ENCODE measurements around the gene ALPL. TPM values are rescaled to one million over a fixed set of nuclear protein-coding genes. Genes with fewer than 3 reads are reported as not detected.

Gene ALPL
- total RNA-seq, 1 donor from 2014 or later, result 20.3 TPM

- DNase-seq (ENCODE audit: low spot score), result no peak
- intact Hi-C loops (cut with DNase I), result loop anchor here (5.0 kb wide), 2 partner anchors 80 to 325 kb away; partner anchors contain the start of gene ALPL
Observed at GRCh38 chr1:21587602-21587953, 78.4 kb downstream of the ALPL start.

DNA sequence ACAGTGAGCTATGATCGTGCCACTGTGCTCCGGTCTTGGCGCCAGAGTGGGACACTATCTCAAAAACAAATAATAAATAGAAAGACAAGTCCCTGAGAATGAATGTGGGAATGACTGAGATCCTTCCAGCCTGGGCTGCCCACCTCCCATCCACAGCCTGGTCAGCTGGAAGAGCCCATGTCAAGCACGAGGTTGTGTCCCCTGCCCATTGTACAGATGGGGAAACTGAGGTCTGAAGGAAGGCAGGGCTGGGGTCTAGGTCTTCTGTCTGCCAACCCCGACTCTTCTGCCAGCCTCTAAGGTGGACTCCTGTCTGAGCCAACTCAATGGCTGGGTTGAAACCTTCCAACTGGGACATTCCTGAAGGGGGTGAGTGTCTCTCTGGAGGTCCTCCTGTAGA is 80.4 kb downstream of the ALPL start:
- intact Hi-C loops (cut with DNase I), result loop anchor here (5.0 kb wide), 2 partner anchors 82 to 327 kb away; partner anchors contain the start of gene ALPL
- DNase-seq (ENCODE audit: low spot score), result no peak

- intact Hi-C loops (cut with DNase I), result no loop called here
- DNase-seq (ENCODE audit: low spot score), result no peak
Observed at GRCh38 chr1:21590126-21590880, 81.1 kb downstream of the ALPL start.

- intact Hi-C loops (cut with DNase I), result no loop called here
- no peak for DNase-seq (ENCODE audit: low spot score)
Observed at GRCh38 chr1:21590934-21591333, 81.7 kb downstream of the ALPL start.

DNA sequence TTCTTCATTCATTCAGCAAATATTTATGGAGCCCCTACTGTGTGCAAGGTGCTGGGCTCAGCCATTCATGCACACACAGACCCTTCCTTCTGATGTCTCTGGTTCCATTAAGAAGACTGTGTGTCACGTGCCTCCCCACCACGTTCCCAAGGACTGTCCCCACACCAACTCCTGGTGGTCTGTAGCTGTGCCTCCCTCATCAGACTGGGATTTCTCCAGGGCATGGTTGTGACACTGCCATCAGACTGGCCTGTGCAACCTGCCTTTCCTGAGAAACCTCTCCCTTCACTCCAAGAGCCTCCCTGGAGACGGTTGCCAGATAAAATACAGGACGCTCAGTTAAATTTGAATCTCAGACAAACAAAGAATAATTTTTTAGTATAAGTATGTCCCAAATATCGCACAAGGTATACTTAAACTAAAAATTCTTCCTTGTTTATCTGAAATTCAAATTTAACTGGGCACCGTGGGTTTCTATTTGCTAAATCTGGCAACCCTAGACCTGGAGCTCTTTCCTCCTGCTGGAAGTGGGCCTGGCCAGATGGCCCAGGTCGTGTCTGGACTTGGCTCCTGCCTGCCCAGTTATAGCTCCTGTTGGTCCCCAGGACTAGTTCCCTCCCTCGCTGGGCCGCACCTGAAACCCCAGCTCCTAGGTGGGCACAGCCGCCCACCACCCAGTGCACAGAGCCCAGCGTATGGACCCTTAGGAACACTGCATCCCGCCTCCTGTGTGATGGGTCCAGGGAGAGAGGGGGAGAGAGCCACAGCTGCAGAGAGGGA is 83.1 kb downstream of the ALPL start:
- intact Hi-C loops (cut with DNase I), result no loop called here
- DNase-seq (ENCODE audit: low spot score), result no peak

- intact Hi-C loops (cut with DNase I), result no loop called here
- no peak for DNase-seq (ENCODE audit: low spot score)
Observed at GRCh38 chr1:21593231-21593630, 84.0 kb downstream of the ALPL start.

DNA sequence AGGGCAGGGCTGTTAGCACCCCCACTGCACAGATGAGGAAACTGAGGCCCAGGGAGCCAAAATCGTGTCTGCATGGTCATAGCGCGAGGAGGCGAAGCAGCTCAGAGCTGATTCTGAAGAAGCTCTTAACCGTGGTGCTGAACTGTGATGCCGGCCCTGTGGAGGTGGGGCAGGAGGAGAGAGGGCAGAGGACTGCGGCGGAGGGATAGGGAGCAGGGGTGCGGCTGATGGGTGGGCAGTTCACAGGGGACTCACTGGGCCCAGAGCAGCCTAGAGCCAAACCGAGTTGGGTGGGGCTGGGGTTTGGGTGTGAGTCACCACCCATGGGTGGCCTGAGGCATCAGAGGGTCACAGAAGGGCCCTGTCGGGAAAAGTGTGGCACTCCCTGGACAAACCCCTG is 85.3 kb downstream of the ALPL start:
- no peak for DNase-seq (ENCODE audit: low spot score)
- intact Hi-C loops (cut with DNase I), result no loop called here

GRCh38 chr1:21594935-21595897 is 86.0 kb downstream of the ALPL start:
- intact Hi-C loops (cut with DNase I), result loop anchor here (5.0 kb wide), 1 partner anchor 223 kb away; no protein-coding TSS in a partner anchor
- peak; percentile 94 for DNase-seq (ENCODE audit: low spot score)

DNA sequence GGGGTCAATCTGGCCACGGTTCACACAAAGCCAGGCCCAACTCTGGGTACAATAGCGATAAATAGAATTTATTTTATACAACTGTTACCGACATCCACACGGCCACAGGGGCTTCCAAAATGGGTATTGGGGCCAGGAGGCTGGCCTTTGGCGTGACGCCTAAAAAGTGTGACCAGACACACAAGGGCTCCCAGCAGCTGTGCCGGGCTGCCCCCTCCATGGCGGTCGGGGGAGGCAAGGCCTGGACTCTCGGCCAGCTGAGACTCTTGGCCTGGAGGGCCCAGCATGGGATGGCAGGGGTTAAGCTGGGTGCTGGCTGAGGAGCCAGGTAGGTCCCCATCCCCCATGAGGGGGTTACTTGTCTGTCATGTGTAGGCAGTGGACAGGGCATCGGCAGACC is 87.0 kb downstream of the ALPL start:
- DNase-seq (ENCODE audit: low spot score), result no peak

DNA sequence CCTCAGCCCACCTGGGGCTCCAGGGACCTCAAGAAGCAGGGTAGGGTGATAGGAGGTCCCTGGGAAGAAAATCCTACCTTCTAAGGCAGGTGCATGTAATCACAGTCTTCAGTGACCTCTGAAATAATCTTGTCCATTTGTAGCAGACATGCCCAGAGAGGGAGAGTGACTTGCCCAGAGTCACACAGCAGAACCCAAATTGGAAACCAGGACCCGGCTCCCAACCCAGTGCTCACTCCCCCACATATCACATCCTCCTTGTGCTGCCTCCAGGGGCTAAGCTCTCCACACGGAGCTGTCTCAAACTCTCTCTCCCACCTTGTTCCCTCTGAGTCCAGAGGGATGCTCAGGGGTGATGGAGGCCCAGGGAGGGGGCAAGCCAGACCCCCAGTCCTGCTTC is 87.4 kb downstream of the ALPL start:
- intact Hi-C loops (cut with DNase I), result loop anchor here (5.0 kb wide), 1 partner anchor 224 kb away; no protein-coding TSS in a partner anchor
- DNase-seq (ENCODE audit: low spot score), result no peak

More for the DNA sequence above, 87.0 kb downstream of the ALPL start:
- intact Hi-C loops (cut with DNase I), result loop anchor here (5.0 kb wide), 1 partner anchor 224 kb away; no protein-coding TSS in a partner anchor

DNA sequence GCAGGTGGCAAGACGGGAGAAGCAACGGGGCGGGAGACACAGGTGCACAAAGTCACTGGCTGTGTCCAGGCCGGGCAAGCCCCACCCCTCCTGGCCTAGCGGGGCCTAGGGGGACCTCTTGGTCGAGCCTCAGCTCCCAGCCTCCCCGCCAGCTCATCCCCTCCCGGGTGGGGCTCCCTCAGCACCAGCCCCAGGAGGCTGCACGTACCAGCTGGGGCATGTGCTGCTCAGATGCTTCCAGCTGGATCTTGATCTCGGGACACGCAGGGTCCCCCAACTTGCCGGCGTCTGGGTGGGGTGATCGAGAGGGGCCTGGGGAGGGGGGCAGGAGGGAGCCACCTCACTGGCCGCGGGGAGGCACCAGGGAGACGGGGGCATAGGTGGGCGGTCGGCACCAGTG is 88.5 kb downstream of the ALPL start:
- intact Hi-C loops (cut with DNase I), result loop anchor here (5.0 kb wide), 1 partner anchor 225 kb away; no protein-coding TSS in a partner anchor
- DNase-seq (ENCODE audit: low spot score), result no peak

GRCh38 chr1:21598417-21598816 is 89.2 kb downstream of the ALPL start:
- intact Hi-C loops (cut with DNase I), result loop anchor here (5.0 kb wide), 1 partner anchor 226 kb away; no protein-coding TSS in a partner anchor

GRCh38 chr1:21598904-21599303 is 89.7 kb downstream of the ALPL start:
- no peak for DNase-seq (ENCODE audit: low spot score)
- intact Hi-C loops (cut with DNase I), result loop anchor here (5.0 kb wide), 1 partner anchor 227 kb away; no protein-coding TSS in a partner anchor

More at GRCh38 chr1:21598417-21598816, 89.2 kb downstream of the ALPL start:
- no peak for DNase-seq (ENCODE audit: low spot score)

GRCh38 chr1:21599402-21599801 is 90.2 kb downstream of the ALPL start:
- DNase-seq (ENCODE audit: low spot score), result no peak
- intact Hi-C loops (cut with DNase I), result loop anchor here (5.0 kb wide), 1 partner anchor 227 kb away; no protein-coding TSS in a partner anchor

GRCh38 chr1:21601278-21602048 is 92.2 kb downstream of the ALPL start:
- intact Hi-C loops (cut with DNase I), result no loop called here
- DNase-seq (ENCODE audit: low spot score), result no peak

DNA sequence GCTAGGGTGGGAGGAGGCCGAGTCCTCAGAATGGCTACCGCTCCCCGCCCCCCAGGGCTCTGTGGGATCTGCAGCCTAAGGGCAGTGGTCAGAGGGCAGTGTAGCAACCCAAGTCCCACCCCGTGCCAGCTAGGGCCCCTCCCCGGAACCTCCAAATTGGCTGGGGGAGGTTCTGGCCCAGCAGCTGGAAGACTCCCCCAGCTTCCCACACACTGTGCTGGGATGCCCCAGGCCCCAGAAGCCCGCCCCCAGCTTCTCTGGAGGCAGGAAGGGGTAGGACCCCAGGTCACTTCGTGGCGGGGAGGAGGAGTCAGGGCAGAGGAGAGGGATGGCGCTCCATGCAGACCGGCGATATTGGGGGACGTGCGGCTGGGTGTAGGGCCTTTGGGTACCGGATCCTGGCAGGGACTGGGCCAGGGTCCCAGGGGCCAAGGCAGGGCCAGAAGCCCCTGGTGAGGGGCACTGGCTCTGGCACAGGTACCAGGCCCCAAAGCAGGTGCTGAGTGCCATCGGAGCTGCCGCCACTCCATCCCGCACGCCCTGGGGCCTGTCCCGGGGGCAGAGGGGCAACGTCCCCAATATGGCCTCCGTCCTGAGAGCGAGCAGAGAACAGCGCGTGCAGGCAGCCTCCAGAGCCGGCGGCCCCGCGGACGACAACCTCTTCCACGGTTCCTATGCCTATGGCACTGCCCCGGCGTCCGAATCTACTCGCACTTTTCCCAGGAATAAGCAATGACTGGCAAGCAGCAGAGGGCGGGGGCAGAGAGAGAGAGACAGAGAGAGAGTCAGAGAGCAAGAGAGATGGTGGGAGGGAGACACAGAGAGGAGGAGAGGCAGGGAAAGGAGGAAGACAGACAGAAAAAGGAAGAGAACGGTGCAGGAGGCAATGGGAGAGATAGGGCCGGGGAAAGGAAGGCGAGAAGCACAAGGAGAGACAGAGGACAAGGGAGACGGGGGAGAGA is 94.2 kb downstream of the ALPL start:
- no peak for DNase-seq (ENCODE audit: low spot score)
- intact Hi-C loops (cut with DNase I), result no loop called here

DNA sequence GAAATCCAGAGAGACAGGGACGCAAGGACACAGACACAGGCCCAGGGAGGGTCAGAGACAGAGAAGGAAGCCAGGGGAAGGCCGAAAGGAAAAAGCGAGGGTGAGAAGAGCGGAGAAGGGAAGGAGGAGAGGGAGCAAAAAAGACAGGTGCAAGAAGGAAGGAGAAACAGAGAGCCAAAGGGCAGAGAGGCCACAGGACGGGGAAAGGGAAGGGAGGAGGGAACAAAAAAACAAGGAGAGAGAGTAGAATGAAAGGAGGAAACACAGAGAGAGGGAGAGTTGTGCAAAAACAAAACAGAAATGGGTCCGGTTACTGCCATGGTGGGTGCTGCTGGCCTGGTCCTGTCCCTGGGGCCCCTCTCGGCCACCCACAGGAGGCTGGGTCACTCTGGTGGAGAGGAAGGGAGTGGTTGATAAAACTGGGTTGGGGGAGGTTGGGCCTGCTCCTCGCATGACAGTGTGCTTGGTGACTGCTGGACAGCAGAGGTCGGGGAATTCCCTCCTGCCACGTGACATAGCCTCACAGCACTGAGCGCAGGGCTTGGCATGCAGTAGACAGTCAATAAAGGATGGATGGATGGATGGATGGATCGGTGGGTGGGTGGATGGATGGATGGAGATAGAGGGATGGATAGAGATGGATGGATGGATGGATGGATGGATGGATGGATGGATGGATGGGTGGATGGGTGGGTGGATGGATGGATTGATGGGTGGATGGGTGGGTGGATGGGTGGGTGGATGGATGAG is 95.2 kb downstream of the ALPL start:
- DNase-seq (ENCODE audit: low spot score), result no peak
- intact Hi-C loops (cut with DNase I), result no loop called here
